Daoy (cell line): ENCODE measurements around the gene PCED1B. TPM values are rescaled to one million over a fixed set of nuclear protein-coding genes. Genes with fewer than 3 reads are reported as not detected.
"Not testable (repeated sequence)": the region's sequence is repeated elsewhere in the genome, so short reads cannot be mapped to it uniquely, and the experiment has no call there.

Experiments used
- DNase-seq: peaks from one replicate; pipeline ENCODE4 v3.0.0-alpha.2; 2015; ENCODE audit warnings: low read depth
- total RNA-seq: library from RNA; depleted of rRNA; stranded (reverse); fragments of >200 nt; shearing (Covaris generic); gene quantifications from 2 replicates; pipeline ENCODE4 v1.2.3, GENCODE V29; 2014

The PCED1B gene
- total RNA-seq, 1 experiment from 2014 or later, result 4.7 TPM

DNA sequence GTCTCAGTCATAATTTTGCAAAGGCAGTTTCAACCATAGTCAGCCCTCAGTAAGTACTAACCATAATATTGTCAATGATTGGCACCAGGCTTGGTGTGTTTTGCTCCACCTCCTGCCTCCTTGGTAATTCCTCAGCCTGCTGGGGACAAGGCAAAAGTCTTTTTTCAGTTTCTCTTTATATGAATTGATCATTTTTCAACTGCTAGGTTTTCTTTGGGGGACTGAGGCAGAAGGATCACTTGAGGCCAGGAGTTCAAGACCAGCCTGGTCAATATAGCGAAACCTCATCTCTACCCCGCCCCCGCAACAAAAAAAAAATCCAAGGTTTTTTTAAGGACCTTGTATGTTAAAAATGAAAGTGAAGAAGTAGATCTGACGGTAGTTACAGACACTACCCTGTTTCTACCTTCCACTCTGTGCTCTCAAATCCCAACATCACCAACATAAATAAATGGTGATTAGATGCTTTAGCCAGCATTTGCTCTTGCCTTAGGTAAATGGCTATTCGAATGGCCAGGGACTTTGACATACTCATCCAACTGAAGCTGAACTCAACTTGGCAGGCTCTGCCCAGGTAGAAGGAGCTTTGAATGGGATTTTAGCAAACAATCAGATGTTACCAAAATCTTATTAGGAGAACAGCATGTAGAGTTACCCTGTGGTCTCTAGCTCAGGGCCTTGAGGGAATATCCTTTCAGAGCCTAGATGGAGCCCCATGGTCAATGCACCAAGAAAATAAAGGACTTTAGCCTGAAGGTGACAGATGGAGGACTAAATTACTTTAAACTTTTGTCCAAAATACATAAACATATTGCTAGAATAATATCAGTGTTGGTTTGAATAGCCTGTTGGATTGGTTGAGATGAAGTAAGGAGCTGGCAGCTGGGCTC is 127.3 kb downstream of the PCED1B start:
- no peak for DNase-seq

DNA sequence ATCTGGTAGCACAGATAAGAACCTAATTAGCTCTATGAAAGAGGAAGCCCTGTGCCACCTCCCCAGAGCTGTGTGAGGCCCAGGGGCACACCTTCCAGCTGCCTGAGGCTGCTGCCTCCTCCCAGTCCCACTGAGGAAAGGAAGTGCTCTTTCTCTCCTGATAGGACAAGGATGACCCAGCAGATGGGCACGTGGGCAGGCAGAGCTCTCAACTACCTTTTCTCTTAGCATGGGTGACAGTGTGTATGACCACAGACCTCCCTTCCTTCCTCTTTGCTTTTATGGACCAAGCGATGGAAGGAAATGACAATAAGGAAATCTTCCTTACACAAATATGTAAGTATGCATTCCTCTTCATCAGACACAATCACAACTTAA is 127.9 kb downstream of the PCED1B start:
- no peak for DNase-seq

DNA sequence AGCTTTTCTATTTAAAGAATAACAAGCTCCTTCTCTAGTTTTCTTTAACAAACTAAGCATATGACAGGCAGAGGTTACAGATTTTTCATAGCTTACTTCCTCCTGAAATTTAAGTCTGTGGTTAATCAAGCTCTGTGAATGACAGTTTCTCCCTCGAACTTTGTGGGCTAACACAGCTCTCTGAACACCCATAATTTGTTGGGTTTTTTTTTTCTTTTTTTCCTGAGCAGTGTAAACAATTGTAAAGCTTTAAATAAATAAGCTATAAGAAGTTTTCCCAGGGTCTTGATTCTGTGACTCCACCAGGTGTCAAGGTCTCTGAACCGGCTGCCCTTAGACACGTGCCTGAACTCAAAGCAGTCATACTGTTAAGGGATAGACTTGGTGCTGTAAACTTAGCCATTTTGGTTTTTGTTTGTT is 128.4 kb downstream of the PCED1B start:
- DNase-seq, result no peak

DNA sequence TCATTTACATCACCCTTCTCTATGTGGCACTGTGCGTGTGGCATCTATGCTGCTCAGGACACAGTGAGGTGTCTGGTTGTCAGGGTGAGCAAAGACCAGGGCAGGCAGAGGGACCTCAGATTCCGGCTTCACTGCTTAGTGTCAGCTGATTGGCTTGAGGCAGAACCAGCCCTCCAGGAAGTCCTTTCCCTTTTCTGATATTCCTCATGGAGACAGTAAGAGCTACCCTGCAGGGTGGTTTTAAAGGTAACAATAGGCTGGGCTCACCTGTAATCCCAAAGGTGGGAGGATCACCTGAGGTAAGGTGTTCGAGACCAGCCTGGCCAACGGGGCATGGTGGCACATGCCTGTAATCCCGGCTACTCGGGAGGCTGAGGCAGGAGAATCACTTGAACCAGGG is 129.6 kb downstream of the PCED1B start:
- DNase-seq, result no peak

DNA sequence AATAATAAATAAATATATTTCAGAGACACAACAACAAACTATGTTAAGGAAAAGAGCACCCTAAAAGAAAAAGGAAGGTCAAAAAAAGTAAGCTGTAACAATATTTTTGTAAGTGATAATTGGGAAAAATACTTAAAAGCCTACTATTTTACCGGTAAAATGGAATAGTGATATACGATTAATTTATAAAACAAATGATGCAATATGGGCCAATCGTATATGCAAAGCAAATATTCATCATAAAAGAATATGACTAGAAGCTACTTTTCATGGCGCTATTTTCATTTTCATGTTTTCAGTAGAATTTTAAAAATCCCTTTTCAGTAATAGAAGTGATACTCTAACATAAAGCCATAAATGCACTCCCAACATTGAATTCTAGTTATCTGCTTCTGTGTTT is 131.4 kb downstream of the PCED1B start:
- DNase-seq, result no peak

DNA sequence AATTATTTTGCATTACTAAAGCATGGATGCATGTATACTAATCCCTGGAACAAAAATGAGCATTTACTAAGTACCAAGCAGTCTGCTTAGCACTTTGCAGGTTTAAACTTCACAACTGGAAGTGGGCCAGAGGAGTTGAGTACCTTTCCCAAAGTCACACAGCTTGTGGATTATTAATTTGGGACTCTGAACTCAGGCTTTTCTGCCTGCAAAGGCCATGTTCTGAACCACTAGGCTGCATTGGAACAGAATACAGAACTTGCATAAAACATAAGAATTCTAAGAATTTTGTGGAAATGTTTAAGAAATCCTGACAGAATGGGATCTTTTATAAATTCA is 133.2 kb downstream of the PCED1B start:
- DNase-seq, result no peak

DNA sequence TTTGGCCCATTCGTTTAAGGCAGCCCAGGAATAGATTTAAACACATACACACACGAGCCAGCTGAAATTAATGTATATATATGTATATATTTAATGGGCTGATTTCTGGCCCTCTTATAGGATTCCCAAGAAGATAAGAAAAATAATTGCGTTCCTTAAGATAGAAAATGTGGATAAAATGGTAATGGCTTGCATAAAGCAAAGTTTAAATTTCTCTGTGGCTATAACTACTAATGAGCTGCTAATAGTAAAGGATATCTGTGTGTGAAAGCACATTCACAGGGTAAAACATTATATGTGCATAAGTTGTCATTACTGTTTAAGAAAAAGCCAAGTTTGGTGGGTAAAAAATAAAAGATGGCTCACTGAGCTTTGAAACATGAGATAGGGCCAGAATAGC is 134.0 kb downstream of the PCED1B start:
- no peak for DNase-seq

DNA sequence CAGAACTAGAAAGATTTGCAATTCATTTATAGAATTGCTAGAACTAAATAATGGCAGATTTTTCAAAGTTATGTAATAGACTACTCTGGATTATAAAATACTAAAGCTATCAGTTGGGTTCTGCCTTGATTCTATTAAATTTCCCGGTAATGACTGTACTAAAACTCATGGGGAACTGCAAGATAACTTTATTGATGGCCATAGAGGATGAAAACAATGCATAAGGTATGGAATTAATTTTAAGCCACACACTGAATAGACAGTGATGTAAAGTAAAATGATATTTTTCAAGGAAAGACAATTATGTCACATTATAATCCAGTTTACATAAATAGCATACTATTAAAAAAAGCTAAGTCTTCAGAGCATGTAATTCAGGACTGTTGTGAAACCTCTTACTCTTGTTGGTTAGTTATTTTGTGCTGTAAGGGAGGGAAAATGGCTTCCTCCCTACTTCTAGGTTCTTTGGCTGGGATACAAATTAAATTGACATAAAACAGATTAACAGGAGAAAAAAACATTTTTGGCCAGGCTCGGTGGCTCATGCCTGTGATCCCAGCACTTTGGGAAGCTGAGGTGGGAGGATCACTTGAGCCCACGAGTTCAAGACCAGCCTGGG is 134.7 kb downstream of the PCED1B start:
- no peak for DNase-seq

DNA sequence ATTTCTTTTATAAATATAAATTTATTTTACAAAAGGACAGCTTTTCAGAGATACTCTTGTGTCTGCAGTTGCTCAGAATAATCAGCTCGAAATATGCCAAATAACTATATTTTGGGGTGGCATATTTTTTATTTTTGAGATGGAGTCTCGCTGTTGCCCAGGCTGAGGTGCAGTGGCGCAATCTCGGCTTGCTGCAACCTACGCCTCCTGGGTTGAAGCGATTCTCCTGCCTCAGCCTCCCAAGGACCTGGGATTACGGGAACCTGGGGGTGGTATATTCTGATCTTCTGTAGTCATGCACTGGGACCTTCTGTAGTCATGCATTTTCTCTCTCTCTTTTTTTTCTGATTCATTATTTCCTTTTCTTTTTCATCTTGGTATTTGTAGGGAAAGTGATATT is 135.3 kb downstream of the PCED1B start:
- DNase-seq, result no peak

DNA sequence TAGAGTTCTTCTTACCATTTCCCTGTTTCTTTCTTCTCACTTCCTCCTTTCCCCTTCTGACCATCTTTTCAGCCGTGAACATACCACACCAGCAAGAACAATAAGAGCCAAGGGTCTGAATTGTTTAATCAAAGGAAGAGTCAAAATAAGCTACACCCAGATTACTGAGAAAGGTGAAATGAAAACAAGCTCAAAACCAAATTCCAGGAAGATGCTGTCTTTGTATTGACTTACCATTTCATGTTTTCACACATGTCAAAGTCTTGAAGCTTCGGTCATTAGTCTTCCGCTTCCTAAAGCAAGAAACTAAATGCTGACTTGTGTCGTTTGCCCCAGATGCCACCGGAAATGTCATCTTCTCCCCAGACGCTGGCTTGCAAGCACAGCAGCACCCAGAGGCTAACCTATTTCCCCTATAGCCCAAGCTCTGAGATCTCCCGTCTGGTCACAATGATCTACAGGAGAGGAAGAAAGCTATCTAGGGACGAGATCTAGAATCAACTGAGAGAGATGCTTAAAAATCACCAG is 136.8 kb downstream of the PCED1B start:
- no peak for DNase-seq

DNA sequence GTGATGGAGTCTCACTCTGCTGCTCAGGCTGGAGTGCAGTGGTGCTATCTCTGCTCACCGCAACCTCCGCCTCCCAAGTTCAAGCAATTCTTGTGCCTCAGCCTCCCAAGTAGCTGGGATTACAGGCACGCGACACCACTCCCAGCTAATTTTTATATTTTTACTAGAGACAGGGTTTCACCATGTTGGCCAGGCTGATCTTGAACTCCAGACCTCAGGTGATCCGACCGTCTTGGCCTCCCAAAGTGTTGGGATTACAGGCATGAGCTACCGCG is 138.1 kb downstream of the PCED1B start:
- DNase-seq, result not testable (repeated sequence)

DNA sequence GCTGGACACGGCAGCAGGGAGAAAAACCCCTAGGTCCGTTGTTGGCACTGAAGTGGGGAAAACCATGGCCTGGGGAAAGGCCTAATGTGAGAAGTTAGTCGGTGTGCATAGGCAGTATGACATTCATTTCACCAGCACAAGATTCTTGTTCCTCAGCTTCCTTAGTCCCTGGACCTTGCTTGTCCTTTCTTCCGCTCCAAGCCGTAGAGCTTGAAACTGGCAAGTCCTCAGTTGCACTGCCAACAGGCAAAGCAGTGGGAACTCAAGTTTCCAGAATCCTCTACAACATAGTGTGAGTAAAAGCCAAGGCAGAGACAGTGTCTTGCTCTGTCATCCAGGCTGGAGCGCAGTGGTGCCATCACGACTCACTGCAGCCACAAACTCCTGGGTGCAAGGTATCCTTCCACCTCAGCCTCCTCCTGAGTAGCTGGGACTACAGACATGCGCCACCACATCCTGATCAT is 138.8 kb downstream of the PCED1B start:
- DNase-seq, result no peak

DNA sequence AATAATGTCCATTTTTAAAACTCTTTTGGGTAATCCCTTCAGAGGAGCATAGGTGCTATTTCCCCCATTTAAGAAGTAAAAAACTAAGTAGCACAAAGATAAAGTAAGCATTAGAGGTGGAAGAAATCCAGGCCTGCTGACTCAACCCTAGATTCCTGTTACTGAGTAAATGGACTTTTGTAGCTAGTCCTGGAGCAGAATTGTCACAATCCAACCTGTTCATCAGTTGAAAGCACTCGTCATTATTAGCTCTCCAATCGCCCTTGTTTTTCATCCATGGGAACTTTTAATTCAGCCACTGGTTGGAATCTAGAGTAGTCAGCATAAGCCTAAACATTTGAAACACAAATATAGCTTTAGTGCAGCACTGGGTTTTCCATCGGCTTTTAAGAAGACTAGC is 139.8 kb downstream of the PCED1B start:
- DNase-seq, result peak; percentile 51

DNA sequence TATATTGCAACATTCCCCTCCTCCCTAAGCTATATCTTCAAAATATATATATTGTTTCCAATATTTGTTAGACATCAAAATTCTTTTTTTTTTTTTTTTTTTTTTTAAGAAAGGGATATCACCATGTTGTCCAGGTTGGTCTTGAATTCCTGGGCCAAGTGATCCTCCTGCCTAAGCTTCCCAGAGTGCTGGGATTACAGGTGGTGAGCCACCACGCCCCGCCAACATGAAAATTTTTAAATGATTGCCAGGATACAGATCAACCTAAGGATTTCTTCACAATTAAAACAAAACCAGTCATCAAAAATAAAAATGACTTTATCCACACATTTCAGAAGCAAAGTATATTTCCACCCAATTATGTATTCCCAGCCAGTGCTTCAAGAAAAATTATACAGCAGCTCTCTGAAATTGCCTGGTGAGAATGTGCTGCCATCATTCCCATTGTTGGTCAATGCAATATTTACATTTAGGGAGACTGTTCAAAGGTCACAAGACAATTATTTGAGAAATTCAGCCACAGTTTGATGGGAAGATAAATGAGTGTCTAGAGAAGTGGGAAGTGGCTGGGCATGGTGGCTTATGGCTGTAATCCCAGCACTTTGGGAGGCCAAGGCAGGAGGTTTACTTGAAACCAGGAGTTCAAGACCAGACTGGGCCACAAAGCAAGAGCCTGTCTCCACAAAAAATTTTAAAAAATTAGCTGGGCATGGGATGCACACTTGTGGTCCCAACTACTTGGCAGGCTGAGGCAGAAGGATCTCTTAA is 142.0 kb downstream of the PCED1B start:
- DNase-seq, result peak; percentile 26

DNA sequence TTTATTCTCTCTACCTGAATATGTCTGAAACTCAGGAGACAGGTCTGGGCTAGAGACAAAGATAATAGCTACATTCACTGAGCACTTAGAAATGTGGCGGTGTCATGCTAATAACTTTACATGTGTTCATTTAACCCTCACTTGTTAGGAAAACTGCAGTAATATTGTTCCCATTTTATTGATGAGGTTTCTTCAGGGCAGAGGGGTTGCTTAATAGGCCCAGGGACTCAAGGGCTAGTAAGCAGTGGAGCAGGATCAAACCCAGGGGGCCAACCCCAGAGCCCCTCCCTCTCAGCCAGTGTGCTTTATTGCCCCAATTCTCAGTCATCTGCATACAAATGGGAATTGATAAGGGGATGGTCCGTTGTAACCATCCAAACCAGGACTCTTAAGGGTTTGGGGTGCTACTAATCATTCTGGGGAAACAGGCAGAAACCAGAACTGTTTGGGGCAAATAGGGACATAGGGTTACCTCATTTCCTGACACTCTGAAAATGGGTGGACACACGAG is 143.2 kb downstream of the PCED1B start:
- no peak for DNase-seq

DNA sequence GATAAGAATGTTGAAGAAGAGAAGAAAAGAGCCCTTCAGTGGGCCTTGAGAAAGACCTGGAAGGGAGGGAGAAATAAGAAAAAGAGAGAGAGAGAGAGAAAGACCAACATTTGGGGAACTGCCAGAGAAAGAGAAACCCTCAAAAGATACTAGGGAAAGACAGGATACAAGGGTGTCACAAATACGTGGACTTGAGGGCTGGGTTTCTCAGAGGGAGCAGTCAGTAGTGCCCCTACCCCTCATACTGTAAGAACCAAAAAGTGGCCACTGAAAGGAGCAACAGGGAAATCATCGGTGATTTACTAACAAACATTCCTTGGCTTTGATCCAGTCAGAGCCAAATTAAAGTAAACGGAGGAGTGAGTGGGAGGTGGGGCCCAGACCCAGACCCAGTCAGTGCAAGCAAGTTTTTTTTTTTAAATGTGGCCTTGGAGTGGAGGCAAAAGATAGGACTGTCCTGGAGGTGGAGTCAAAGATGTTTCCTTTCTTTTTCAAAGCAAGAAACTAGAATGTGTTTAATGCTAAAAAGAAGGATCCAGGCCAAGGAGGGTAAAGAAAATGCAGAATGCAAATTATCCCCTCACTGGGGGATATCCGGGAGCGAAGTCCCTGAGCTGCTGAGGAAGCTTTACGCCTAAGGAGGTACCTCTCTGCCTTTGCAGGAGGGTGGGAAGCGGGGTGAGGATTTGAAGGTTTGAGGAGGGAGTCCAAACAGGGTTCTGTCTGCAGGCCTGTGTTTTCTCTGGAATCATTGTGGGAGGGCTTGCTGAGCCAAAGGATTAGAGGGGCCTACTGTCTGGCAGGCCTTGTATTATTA is 143.8 kb downstream of the PCED1B start:
- peak; percentile 31 for DNase-seq

DNA sequence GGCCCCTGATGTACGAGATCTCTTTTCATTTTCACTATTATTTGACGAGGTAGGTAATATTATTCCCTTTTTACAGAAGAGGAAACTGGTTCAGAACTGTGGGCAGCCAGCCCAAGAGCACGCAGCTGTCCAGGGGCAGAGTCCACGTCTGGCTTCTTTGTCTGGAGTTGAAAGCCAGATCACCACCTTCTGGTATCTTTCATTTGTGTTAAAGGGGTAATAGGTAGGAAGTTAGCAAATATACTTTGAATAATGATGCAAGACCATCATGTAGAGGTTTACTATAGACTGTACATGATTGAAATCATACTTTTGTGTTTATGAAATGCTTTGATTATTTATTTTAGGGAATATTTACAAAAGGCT is 144.4 kb downstream of the PCED1B start:
- DNase-seq, result no peak

DNA sequence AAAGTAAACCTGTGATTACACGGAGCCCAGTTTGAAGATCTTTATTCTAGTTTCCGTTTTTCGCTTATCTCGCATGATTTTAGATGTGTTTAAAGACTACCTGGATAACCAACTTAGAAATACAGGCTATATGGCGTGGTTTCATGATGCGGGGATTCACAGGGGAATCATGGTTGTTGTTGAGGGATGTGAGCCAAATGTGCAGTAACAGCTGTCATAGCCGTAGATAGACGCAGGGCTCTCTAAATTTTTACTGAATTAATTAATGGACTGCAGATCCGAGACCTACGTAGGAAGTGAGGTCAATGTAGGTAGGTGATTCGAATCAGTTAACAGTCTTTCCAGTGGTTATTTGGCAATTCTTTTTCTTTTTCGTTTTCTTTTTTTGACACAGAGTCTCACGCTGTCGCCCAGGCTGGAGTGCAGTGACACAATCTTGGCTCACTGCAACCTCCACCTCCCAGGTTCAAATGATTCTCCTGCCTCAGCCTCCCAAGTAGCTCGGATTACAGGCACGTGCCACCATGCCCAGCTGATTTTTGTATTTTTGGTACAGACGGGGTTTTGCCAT is 145.2 kb downstream of the PCED1B start:
- no peak for DNase-seq

DNA sequence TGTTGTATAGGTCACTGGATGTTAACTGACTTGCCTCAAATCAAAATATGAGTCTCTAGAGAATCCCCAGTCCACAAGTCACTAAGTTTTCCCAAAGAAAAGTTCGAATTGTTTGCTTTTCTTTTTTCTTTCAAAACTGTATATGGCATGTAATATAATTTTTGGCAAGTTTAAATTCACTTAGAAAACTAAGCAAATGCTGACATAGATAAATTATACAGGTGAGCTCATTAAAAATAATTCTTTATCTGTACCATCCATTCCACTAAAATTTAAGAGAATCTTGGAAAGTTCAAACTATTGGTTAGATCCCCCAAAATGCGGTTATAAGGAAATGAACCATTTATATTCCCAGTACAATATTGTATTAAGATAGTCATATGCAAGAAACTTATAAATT is 145.9 kb downstream of the PCED1B start:
- DNase-seq, result no peak

DNA sequence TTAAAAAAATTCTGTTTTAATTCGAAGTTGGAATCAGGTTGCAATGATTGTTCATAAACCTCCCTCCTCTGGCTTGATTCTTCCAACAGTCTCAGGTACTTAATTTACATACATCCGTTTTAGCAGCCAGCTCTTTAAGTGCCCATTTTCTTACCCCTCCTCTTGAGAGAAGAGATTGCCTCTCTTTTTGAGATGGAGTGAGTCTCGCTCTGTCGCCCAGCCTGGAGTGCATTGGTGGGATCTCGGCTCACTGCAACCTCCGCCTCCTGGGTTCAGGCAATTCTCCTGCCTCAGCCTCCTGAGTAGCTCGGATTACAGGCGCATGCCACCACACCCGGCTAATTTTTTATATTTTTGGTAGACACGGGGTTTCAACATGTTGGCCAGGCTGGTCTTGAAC is 146.8 kb downstream of the PCED1B start:
- no peak for DNase-seq

DNA sequence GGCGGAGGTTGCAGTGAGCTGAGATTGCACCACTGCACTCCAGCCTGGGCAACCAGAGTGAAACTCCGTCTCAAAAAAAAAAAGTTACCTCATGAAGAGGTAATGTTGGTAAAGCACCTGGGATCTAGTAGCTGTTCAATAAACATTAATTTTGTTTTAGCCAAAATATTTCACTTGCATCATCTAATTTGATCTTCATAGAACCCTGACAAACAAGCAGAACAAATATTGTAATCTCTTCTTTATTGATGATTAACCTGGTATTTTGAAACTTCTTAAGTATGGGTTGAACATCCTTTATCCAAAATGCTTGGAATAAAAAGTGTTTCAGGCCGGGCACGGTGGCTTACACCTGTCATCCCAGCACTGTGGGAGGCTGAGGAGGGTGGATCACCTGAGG is 149.4 kb downstream of the PCED1B start:
- no peak for DNase-seq
